Central memory CD8-positive, alpha-beta T cell (primary cell): ENCODE measurements around the gene MCAT.

Experiments
- ATAC-seq: fragments of 150-1000 bp; cut with Tn5 transposase; replicated peaks from 2 replicates; pipeline ENCODE4 v1.10.0; 2022; ENCODE audit warnings: mild to moderate bottlenecking, moderate FRiP score, moderate number of reproducible peaks; ENCODE audit not compliant: poor library complexity, severe bottlenecking; ENCODE audit errors: extremely low read depth
- DNase-seq, 2 donors: peaks; one replicate each; pipeline ENCODE4 v3.0.0; 2021; ENCODE audit warnings: low spot score in 2 of 2
- H3K27ac Mint-ChIP-seq: one replicate; pipeline ENCODE4 v1.8.0; 2022; ENCODE audit warnings: low read depth, mild to moderate bottlenecking, moderate library complexity, mixed read lengths
- H3K27me3 Mint-ChIP-seq: one replicate; pipeline ENCODE4 v1.8.0; 2022; ENCODE audit warnings: mixed read lengths
- H3K36me3 Mint-ChIP-seq: one replicate; pipeline ENCODE4 v1.8.0; 2022; ENCODE audit warnings: mild to moderate bottlenecking, moderate library complexity, mixed read lengths; ENCODE audit not compliant: insufficient read depth
- H3K4me1 Mint-ChIP-seq: one replicate; pipeline ENCODE4 v1.8.0; 2022; ENCODE audit warnings: mixed read lengths
- H3K4me3 Mint-ChIP-seq: one replicate; pipeline ENCODE4 v1.8.0; 2022; ENCODE audit warnings: mild to moderate bottlenecking, moderate library complexity, mixed read lengths
- H3K9me3 Mint-ChIP-seq: one replicate; pipeline ENCODE4 v1.8.0; 2022; ENCODE audit warnings: mixed read lengths

The MCAT gene

GRCh38 chr22:43144949-43145348, 1.8 kb upstream of the MCAT start:
- Mint-ChIP-seq H3K4me1 (peaks cover 6% of the 10 kb centered on the region), H3K4me3 (no peak overlapping the region), H3K36me3 (peaks cover 11% of the 10 kb centered on the region), H3K27ac (no peak overlapping the region), H3K9me3 (no peaks in the 10 kb centered on the region), H3K27me3 (no peaks in the 10 kb centered on the region)
- DNase-seq (no peak), ATAC-seq (no peak)

- no peak for ATAC-seq
- DNase-seq, result no peak
- Mint-ChIP-seq H3K4me3 (no peak overlapping the region), H3K4me1 (peaks cover 9% of the 10 kb centered on the region), H3K27me3 (no peaks in the 10 kb centered on the region), H3K27ac (no peak overlapping the region), H3K36me3 (peaks cover 17% of the 10 kb centered on the region), H3K9me3 (no peaks in the 10 kb centered on the region)
These were observed 6.4 kb downstream of the MCAT start for GRCh38 chr22:43136801-43137200.

- ATAC-seq (peak; percentile 56), DNase-seq (no peak)
- H3K9me3 Mint-ChIP-seq, result no peaks in the 10 kb centered on the region
- H3K4me3 Mint-ChIP-seq, result no peak overlapping the region
- H3K27me3 Mint-ChIP-seq, result no peaks in the 10 kb centered on the region
- H3K27ac Mint-ChIP-seq, result no peak overlapping the region
- H3K36me3 Mint-ChIP-seq, result peaks cover 17% of the 10 kb centered on the region
- peaks cover 9% of the 10 kb centered on the region for H3K4me1 Mint-ChIP-seq
These were observed 6.9 kb downstream of the MCAT start for GRCh38 chr22:43136255-43136654.

- Mint-ChIP-seq H3K4me3 (no peak overlapping the region), H3K4me1 (peaks cover 9% of the 10 kb centered on the region), H3K9me3 (no peaks in the 10 kb centered on the region), H3K36me3 (peaks cover 17% of the 10 kb centered on the region), H3K27me3 (no peaks in the 10 kb centered on the region), H3K27ac (no peak overlapping the region)
- no peak for DNase-seq
- ATAC-seq, result no peak
These were observed 7.6 kb downstream of the MCAT start for GRCh38 chr22:43135565-43135964.

GRCh38 chr22:43134553-43134952, 8.6 kb downstream of the MCAT start:
- Mint-ChIP-seq H3K36me3 (peaks cover 14% of the 10 kb centered on the region), H3K27ac (no peak overlapping the region), H3K4me3 (no peak overlapping the region), H3K4me1 (peaks cover 9% of the 10 kb centered on the region), H3K27me3 (no peaks in the 10 kb centered on the region), H3K9me3 (no peaks in the 10 kb centered on the region)
- ATAC-seq (no peak), DNase-seq (no peak)

- no peak for DNase-seq
- no peak for ATAC-seq
- Mint-ChIP-seq H3K4me1 (peaks cover 6% of the 10 kb centered on the region), H3K27ac (no peak overlapping the region), H3K9me3 (no peaks in the 10 kb centered on the region), H3K4me3 (no peak overlapping the region), H3K36me3 (peaks cover 9% of the 10 kb centered on the region), H3K27me3 (no peaks in the 10 kb centered on the region)
These were observed 9.8 kb downstream of the MCAT start for GRCh38 chr22:43133401-43133800.

GRCh38 chr22:43131773-43132501, 11.3 kb downstream of the MCAT start:
- Mint-ChIP-seq H3K4me3 (no peak overlapping the region), H3K36me3 (peaks cover 6% of the 10 kb centered on the region), H3K27ac (no peak overlapping the region)

GRCh38 chr22:43129426-43130425, 13.5 kb downstream of the MCAT start:
- peaks cover 5% of the 10 kb centered on the region for H3K4me1 Mint-ChIP-seq
- DNase-seq (no peak), ATAC-seq (no peak)
- no peaks in the 10 kb centered on the region for H3K27me3 Mint-ChIP-seq
- H3K4me3 Mint-ChIP-seq, result no peak overlapping the region
- peaks cover 4% of the 10 kb centered on the region for H3K36me3 Mint-ChIP-seq
- no peaks in the 10 kb centered on the region for H3K9me3 Mint-ChIP-seq
- H3K27ac Mint-ChIP-seq, result peak overlapping the region; percentile 49

More at GRCh38 chr22:43131773-43132501, 11.3 kb downstream of the MCAT start:
- H3K27me3 Mint-ChIP-seq, result no peaks in the 10 kb centered on the region
- peaks cover 5% of the 10 kb centered on the region for H3K4me1 Mint-ChIP-seq
- H3K9me3 Mint-ChIP-seq, result no peaks in the 10 kb centered on the region
- DNase-seq (no peak), ATAC-seq (no peak)

- Mint-ChIP-seq H3K4me3 (no peak overlapping the region), H3K27me3 (no peaks in the 10 kb centered on the region), H3K27ac (peak overlapping the region; percentile 49), H3K36me3 (peaks cover 4% of the 10 kb centered on the region), H3K9me3 (no peaks in the 10 kb centered on the region), H3K4me1 (peaks cover 5% of the 10 kb centered on the region)
- DNase-seq (no peak), ATAC-seq (no peak)
These were observed 14.2 kb downstream of the MCAT start for GRCh38 chr22:43128928-43129424.

- ATAC-seq (no peak), DNase-seq (no peak)
- Mint-ChIP-seq H3K9me3 (no peaks in the 10 kb centered on the region), H3K36me3 (peaks cover 4% of the 10 kb centered on the region), H3K4me3 (no peak overlapping the region), H3K27ac (peak overlapping the region; percentile 49), H3K4me1 (peaks cover 5% of the 10 kb centered on the region), H3K27me3 (no peaks in the 10 kb centered on the region)
These were observed 15.1 kb downstream of the MCAT start for GRCh38 chr22:43128116-43128515.

- ATAC-seq (no peak), DNase-seq (no peak)
- Mint-ChIP-seq H3K27me3 (no peaks in the 10 kb centered on the region), H3K9me3 (no peaks in the 10 kb centered on the region), H3K4me1 (peaks cover 5% of the 10 kb centered on the region), H3K4me3 (no peak overlapping the region), H3K27ac (peak overlapping the region; percentile 49), H3K36me3 (peaks cover 4% of the 10 kb centered on the region)
These were observed 15.9 kb downstream of the MCAT start for GRCh38 chr22:43127166-43127908.

GRCh38 chr22:43126501-43127165, 16.6 kb downstream of the MCAT start:
- Mint-ChIP-seq H3K4me1 (peaks cover 5% of the 10 kb centered on the region), H3K4me3 (no peak overlapping the region), H3K27me3 (no peaks in the 10 kb centered on the region), H3K9me3 (no peaks in the 10 kb centered on the region), H3K36me3 (peaks cover 1% of the 10 kb centered on the region), H3K27ac (no peak overlapping the region)
- DNase-seq (no peak), ATAC-seq (no peak)
